Stimulated activated CD4-positive, alpha-beta T cell treated with anti-CD3 and anti-CD28 coated beads, Interleukin-12 subunit alpha, Interleukin-12 subunit beta, amount 100 ng/mL, for 48 hours (primary cell): ENCODE measurements around the gene C1orf115.
"Not testable (repeated sequence)": the region's sequence is repeated elsewhere in the genome, so short reads cannot be mapped to it uniquely, and the experiment has no call there.

ENCODE experiments used
- DNase-seq, 3 donors: peaks; one replicate each; pipeline ENCODE4 v3.0.0-alpha.2; 2020; ENCODE audit warnings: low read depth in 2 of 3, low spot score in 1 of 3

C1orf115 gene

GRCh38 chr1:220717800-220718640 lies 27.9 kb downstream of the C1orf115 start:
- no peak for DNase-seq

DNA sequence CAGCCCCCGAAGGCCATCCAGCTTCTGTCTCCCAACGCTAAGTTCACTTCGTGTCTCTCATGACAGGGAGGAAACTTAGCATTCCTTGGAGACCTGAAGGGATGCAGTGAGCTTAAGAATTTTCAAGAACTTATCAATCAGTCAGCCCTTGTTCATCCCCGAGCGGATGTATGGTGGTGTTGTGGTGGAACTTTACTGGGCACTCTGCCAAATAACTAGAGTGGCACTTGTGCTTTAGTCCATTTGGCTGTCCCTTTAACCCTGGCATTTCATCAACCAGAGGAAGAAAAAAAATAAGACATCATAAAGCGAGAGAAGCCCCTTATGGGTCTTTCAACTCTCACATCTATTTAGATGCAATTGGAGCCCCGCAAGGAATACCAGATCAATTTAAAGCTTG lies 31.1 kb downstream of the C1orf115 start:
- not testable (repeated sequence) for DNase-seq

GRCh38 chr1:220726634-220727033 lies 36.5 kb downstream of the C1orf115 start:
- DNase-seq = no peak

DNA sequence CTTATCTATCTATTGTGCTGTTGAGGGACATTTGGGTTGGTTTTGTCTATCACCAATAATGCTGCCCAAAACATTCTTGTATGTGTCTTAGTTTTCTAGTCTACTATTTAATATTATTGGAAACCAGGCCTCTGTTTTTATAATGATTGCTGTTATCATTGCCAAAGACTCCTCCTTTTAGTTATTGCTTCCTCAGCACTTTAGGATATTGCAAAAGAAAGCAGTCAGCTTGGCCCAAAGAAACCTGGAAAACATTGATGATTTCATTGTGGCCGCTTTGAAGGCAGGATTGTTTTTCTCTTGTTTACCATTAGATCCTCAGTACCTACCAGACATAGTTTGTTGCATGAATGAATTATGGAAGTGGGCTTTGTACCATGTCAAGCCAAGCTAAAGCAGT lies 37.4 kb downstream of the C1orf115 start:
- no peak for DNase-seq

DNA sequence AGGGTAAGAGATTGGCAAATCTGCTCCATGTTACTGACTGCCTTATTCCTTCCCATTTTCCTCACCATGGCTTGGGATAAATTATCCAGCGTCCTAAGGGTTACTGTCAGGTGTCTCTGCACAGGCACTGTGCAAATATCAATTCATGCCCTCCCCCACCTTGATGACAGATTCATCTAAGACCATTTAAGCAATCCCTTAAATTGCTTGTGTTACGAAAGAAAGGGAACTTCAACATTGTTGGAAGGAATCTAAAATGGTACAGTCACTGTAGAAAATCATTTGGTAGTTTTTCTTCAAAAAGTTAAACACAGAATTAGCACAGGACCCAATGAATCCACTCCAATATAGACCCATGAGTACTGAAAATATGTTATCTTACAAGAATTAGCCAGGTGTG lies 40.3 kb downstream of the C1orf115 start:
- no peak for DNase-seq

DNA sequence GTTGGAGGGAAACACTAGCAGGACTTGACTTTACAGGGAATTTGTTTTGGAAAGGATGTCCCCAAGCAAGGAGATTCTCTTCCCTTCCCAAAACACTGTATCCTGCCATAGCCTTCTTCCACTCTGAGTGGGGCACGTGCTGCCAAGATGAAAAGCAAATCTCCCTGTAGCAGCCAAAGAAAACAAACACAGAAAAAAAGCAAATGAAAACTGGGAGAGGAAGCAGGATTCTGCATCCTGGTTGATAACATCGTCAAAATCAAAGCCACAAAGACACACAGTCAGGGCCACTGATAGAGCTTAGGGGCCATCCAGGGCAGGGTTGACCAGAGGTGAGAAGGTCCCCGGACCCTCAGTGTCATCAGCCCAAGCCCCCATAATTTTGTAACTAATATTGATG lies 42.0 kb downstream of the C1orf115 start:
- no peak for DNase-seq

DNA sequence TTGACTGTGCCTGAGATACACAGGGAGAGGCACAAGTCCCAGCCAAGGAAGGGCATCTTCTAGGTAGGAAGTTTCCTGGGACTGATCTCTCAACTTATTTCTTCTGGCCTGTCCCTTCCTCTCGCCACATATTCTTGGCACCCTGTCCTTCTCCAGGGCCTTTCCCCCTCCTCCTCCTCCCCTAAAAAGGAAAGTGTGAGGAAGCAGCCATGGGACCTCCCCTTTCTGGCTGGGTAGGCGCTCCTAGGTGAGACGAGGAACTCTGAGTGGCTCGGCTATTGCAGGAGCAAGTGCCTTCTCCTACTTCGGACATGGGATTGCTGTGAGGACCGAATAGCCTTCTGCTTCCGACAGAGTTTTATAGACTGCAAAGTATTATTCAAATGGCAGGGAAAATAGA lies 42.5 kb downstream of the C1orf115 start:
- no peak for DNase-seq

GRCh38 chr1:220733086-220733601 lies 43.0 kb downstream of the C1orf115 start:
- peak; percentile 62 to 92 (median 68) for DNase-seq

GRCh38 chr1:220734571-220735326 lies 44.6 kb downstream of the C1orf115 start:
- no peak for DNase-seq

DNA sequence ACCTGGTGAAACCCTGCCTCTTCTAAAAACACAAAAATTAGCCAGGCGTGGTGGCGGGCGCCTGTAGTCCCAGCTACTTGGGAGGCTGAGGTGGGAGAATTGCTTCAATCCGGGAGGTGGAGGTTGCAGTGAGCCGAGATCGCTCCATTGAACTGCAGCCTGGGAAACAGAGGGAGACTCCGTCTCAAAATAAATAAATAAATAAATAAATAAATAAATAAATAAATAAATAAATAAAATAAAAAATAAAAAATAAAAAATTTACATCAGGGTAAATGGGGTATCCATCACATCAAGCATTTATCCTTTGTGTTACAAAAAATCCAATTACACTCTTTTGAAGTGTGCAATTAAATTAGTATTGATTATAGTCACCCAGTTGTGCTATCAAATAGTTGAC lies 46.1 kb downstream of the C1orf115 start:
- not testable (repeated sequence) for DNase-seq

DNA sequence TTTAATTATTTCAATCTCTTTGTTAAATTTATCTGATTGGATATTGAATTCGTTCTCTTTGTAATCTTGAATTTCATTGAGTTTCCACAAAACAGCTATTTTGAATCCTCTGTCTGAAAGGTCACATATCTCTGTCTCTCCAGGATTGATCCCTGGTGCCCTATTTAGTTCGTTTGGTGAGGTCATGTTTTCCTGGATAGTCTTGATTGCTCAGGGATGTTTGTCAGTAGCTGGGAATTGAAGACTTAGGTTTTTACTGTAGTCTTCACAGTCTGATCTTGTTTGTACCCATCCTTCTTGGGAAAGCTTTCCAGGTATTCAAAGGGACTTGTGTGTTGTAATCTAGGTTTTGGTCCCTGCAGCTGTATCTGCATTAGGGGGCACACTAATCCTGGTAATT lies 51.2 kb downstream of the C1orf115 start:
- no peak for DNase-seq

DNA sequence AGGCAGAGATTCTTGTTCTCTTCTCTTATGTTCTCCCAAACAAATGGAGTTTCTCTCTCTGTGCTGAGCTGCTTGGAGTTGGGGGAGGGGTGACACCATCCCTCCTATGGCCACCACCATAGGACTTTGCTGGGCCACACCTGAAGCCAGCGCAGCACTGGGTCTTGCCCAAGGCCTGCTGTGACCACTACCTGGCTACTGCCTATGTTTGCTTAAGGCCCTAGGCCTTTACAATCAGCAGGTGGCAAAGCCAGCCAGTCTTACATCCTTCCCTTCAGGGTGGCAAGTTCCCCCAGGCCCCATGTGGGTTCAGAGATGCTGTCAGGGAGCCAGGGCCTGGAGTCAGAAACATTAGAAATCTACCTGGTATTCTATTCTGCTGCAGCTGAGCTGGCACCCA lies 51.7 kb downstream of the C1orf115 start:
- no peak for DNase-seq

GRCh38 chr1:220742520-220742919 lies 52.4 kb downstream of the C1orf115 start:
- no peak for DNase-seq

DNA sequence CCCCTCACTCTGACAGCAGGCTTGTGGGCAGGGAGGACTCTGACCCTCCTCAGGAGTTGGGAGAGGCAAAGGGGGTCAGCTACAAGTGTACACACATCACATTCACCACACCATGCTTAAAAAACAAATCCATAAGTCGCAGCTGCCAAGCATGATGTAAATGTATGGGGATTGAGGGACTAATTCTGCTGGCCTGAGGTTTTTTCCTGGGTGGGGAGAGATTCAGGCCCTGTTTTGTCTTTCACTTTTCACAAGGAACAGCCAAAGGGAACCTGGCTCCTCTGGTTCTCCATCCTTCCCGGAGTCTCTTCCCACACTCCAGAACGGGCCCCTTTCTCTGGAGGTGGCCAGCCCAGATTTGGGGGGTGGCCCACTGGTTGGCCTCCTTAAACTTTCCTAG lies 56.7 kb downstream of the C1orf115 start:
- no peak for DNase-seq

DNA sequence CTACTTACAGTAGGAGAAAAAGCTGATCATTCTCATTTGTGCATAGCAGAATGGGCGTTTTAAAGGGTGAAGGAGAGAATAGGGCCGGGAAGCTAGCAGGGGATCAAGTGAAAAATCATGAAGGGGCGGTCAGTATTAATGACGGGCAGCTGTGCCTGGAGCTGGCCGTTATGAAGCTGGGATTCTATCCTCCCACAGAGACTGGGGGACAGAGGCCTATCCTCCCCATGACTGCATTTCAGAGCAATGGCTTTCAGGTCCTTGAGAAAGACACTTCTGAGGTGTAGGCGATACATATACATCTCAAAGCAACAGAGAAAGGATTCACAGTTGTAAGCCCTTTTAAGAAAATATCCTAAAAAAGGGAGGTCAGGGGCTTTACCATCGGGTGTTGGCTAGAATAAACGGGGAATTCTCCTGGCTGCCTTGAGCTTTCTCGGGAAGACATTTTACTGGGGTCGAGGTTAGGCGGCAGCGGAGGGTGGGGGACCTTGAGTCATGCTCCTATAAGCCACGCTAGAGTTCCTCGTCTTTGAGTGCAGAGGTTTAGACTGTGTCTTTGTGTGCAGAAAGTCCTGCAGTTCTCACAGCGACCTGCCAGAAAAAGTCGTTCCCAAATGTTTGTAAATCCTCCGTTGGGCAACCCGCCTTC lies 57.4 kb downstream of the C1orf115 start:
- no peak for DNase-seq

- DNase-seq = no peak
These were observed 58.1 kb downstream of the C1orf115 start, which contains the start of gene MTARC2 for GRCh38 chr1:220748089-220748934. Gene MTARC2 (plus strand): TSS chr1:220748322. CDS start chr1:220748532, 210 bp downstream.
